ENCODE data around the gene DLG3.

DLG3 gene

GRCh38 chrX:70552130-70552704, 107.6 kb downstream of the DLG3 start:
- Histone ChIP-seq H3K9me3 (ENCODE audit: control insufficient read depth, low read depth, low read length) (peaks cover 7% of the 10 kb centered on the region), H3K27ac (ENCODE audit: low read length) (no peak overlapping the region), H3K27me3 (ENCODE audit: control insufficient read depth, insufficient read depth, low read length) (no peaks in the 10 kb centered on the region), H3K4me1 (ENCODE audit: control insufficient read depth, low read depth, low read length) (no peaks in the 10 kb centered on the region), H3K36me3 (ENCODE audit: control insufficient read depth, low read depth, low read length) (no peaks in the 10 kb centered on the region), H3K4me3 (ENCODE audit: low read length) (no peak overlapping the region), H3K9ac (ENCODE audit: low read length) (no peak overlapping the region)

DNA sequence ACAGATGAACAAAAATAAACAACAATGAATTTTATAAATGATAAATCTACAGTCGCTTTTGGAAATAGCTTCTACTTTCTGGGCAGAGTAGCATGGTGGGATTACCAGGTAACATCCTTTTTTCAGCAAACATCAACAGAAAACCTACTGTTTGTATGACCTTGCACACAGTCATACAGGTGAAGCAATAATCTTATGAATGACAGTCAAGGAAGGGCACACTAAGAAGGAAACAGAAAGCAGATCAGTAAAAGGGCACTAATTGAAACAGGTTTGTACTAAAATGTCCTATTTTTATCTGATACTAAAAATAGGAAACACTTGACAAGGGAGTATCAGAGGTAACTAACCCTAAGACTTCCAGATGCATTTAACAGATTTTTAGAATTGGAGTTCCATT, 108.9 kb downstream of the DLG3 start:
- no peaks in the 10 kb centered on the region for H3K4me1 ChIP-seq (ENCODE audit: control insufficient read depth, low read depth, low read length)
- H3K9ac ChIP-seq (ENCODE audit: low read length): no peak overlapping the region
- H3K9me3 ChIP-seq (ENCODE audit: control insufficient read depth, low read depth, low read length): peaks cover 7% of the 10 kb centered on the region
- H3K27me3 ChIP-seq (ENCODE audit: control insufficient read depth, insufficient read depth, low read length): no peaks in the 10 kb centered on the region
- no peak overlapping the region for H3K4me3 ChIP-seq (ENCODE audit: low read length)
- no peak overlapping the region for H3K27ac ChIP-seq (ENCODE audit: low read length)
- H3K36me3 ChIP-seq (ENCODE audit: control insufficient read depth, low read depth, low read length): no peaks in the 10 kb centered on the region

DNA sequence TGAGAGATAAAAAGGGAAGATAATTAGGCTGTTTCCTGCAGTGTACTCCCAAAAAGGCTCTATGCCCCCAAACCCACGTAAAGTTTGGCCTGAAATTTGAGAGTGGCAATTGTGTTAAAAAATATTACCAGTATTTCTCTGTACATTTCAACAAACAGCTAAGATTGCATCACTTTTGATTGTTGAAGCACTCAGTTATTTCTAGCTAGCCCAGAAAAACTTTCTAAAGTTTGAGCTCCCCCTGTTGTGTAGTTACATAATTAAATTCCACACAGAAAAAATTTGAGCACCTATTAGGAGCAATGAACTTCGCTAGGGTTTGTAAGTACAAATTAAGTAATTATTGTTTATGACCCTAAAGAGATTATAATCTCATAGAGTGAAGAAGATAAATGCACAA, 109.4 kb downstream of the DLG3 start:
- Histone ChIP-seq H3K4me1 (ENCODE audit: control insufficient read depth, low read depth, low read length) (no peaks in the 10 kb centered on the region), H3K9ac (ENCODE audit: low read length) (no peak overlapping the region), H3K36me3 (ENCODE audit: control insufficient read depth, low read depth, low read length) (no peaks in the 10 kb centered on the region), H3K9me3 (ENCODE audit: control insufficient read depth, low read depth, low read length) (peaks cover 10% of the 10 kb centered on the region), H3K27me3 (ENCODE audit: control insufficient read depth, insufficient read depth, low read length) (no peaks in the 10 kb centered on the region), H3K4me3 (ENCODE audit: low read length) (no peak overlapping the region), H3K27ac (ENCODE audit: low read length) (no peak overlapping the region)

DNA sequence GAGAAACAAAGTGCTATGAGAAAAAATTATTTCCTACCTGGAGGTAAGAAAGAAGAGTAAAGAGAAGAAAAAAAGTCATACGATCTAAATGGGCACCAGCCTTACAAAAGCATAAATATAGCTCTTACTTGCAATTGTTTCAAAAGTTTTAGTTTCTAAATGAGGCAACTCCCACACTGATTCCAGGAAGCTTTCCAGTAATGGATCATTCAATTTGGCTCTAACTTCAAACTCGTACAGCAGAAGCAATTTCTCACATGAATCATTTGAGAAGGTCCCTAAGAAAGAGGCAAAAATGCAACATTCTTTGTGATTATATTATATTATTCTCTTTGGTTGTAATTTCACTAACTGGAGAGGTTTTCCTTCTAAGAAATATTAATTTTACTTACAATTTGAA, 109.9 kb downstream of the DLG3 start:
- no peaks in the 10 kb centered on the region for H3K36me3 ChIP-seq (ENCODE audit: control insufficient read depth, low read depth, low read length)
- no peak overlapping the region for H3K27ac ChIP-seq (ENCODE audit: low read length)
- H3K4me3 ChIP-seq (ENCODE audit: low read length): no peak overlapping the region
- no peak overlapping the region for H3K9ac ChIP-seq (ENCODE audit: low read length)
- no peaks in the 10 kb centered on the region for H3K4me1 ChIP-seq (ENCODE audit: control insufficient read depth, low read depth, low read length)
- no peaks in the 10 kb centered on the region for H3K27me3 ChIP-seq (ENCODE audit: control insufficient read depth, insufficient read depth, low read length)
- H3K9me3 ChIP-seq (ENCODE audit: control insufficient read depth, low read depth, low read length): peaks cover 15% of the 10 kb centered on the region

- Histone ChIP-seq H3K9me3 (ENCODE audit: control insufficient read depth, low read depth, low read length) (peaks cover 18% of the 10 kb centered on the region), H3K27ac (ENCODE audit: low read length) (no peak overlapping the region), H3K9ac (ENCODE audit: low read length) (no peak overlapping the region), H3K27me3 (ENCODE audit: control insufficient read depth, insufficient read depth, low read length) (no peaks in the 10 kb centered on the region), H3K36me3 (ENCODE audit: control insufficient read depth, low read depth, low read length) (no peaks in the 10 kb centered on the region), H3K4me3 (ENCODE audit: low read length) (no peak overlapping the region), H3K4me1 (ENCODE audit: control insufficient read depth, low read depth, low read length) (no peaks in the 10 kb centered on the region)
Measured at GRCh38 chrX:70554948-70555347, 110.3 kb downstream of the DLG3 start.
